Measurements from ENCODE around the gene LRRC74B.
"Not testable (repeated sequence)": the region's sequence is repeated elsewhere in the genome, so short reads cannot be mapped to it uniquely, and the experiment has no call there.

Gene LRRC74B

GRCh38 chr22:21087119-21087518 is 41.4 kb downstream of the LRRC74B start:
- Histone ChIP-seq H4K20me1 (ENCODE audit: low read depth, low read length) (no peaks in the 10 kb centered on the region), H3F3A (ENCODE audit: insufficient read depth) (no peaks in the 10 kb centered on the region), H2AFZ (ENCODE audit: low read depth, low read length, severe bottlenecking) (no peak overlapping the region), H3K27ac (ENCODE audit: low read depth, low read length) (no peak overlapping the region), H3K4me3 (ENCODE audit: insufficient read depth, low read length, poor library complexity, severe bottlenecking) (no peak overlapping the region), H3K9ac (ENCODE audit: low read length) (no peak overlapping the region), H3K27me3 (ENCODE audit: low read length) (no peaks in the 10 kb centered on the region), H3K9me3 (ENCODE audit: insufficient read depth, low read length) (no peaks in the 10 kb centered on the region), H3K9me2 (replicated peaks; ENCODE audit: insufficient read depth, low read length) (no peaks in the 10 kb centered on the region), H3K4me2 (ENCODE audit: low read depth, low read length, poor library complexity, severe bottlenecking) (no peak overlapping the region), H3K79me2 (ENCODE audit: insufficient read depth, low read length) (no peaks in the 10 kb centered on the region), H3K36me3 (ENCODE audit: low read length) (no peaks in the 10 kb centered on the region)
- TF ChIP-seq EZH2phosphoT487 (conservative IDR thresholded peaks at IDR 0.05; ENCODE audit: low read length) (no peak), CTCF (IDR thresholded peaks at IDR 0.05; ENCODE audit: insufficient read depth, low read length, poor library complexity, severe bottlenecking) (no peak)

- not testable (repeated sequence) for H3K4me3 ChIP-seq (ENCODE audit: insufficient read depth, low read length, poor library complexity, severe bottlenecking); H3K36me3 ChIP-seq (ENCODE audit: low read length); H3K79me2 ChIP-seq (ENCODE audit: insufficient read depth, low read length); H3F3A ChIP-seq (ENCODE audit: insufficient read depth); H3K9me2 ChIP-seq (replicated peaks; ENCODE audit: insufficient read depth, low read length); H3K27me3 ChIP-seq (ENCODE audit: low read length); H3K27ac ChIP-seq (ENCODE audit: low read depth, low read length); H3K4me2 ChIP-seq (ENCODE audit: low read depth, low read length, poor library complexity, severe bottlenecking); H3K9ac ChIP-seq (ENCODE audit: low read length); H2AFZ ChIP-seq (ENCODE audit: low read depth, low read length, severe bottlenecking); H4K20me1 ChIP-seq (ENCODE audit: low read depth, low read length); H3K9me3 ChIP-seq (ENCODE audit: insufficient read depth, low read length)
Measured at GRCh38 chr22:21087926-21088325, 42.2 kb downstream of the LRRC74B start.

- H3F3A ChIP-seq (ENCODE audit: insufficient read depth); H3K4me2 ChIP-seq (ENCODE audit: low read depth, low read length, poor library complexity, severe bottlenecking); H3K9ac ChIP-seq (ENCODE audit: low read length); H4K20me1 ChIP-seq (ENCODE audit: low read depth, low read length); H3K9me3 ChIP-seq (ENCODE audit: insufficient read depth, low read length); H3K9me2 ChIP-seq (replicated peaks; ENCODE audit: insufficient read depth, low read length); H3K4me3 ChIP-seq (ENCODE audit: insufficient read depth, low read length, poor library complexity, severe bottlenecking); H3K27me3 ChIP-seq (ENCODE audit: low read length); H3K36me3 ChIP-seq (ENCODE audit: low read length); H2AFZ ChIP-seq (ENCODE audit: low read depth, low read length, severe bottlenecking); H3K79me2 ChIP-seq (ENCODE audit: insufficient read depth, low read length); H3K27ac ChIP-seq (ENCODE audit: low read depth, low read length): not testable (repeated sequence)
Measured at GRCh38 chr22:21091220-21091619, 45.5 kb downstream of the LRRC74B start.

GRCh38 chr22:21092797-21093554 is 47.2 kb downstream of the LRRC74B start:
- H3K27ac ChIP-seq (ENCODE audit: low read depth, low read length): no peak overlapping the region
- no peaks in the 10 kb centered on the region for H3K9me2 ChIP-seq (replicated peaks; ENCODE audit: insufficient read depth, low read length)
- no peaks in the 10 kb centered on the region for H4K20me1 ChIP-seq (ENCODE audit: low read depth, low read length)
- H3K79me2 ChIP-seq (ENCODE audit: insufficient read depth, low read length): no peaks in the 10 kb centered on the region
- H3K27me3 ChIP-seq (ENCODE audit: low read length): no peaks in the 10 kb centered on the region
- no peak overlapping the region for H3K4me3 ChIP-seq (ENCODE audit: insufficient read depth, low read length, poor library complexity, severe bottlenecking)
- TF ChIP-seq EZH2phosphoT487 (conservative IDR thresholded peaks at IDR 0.05; ENCODE audit: low read length): no peak
- TF ChIP-seq CTCF (IDR thresholded peaks at IDR 0.05; ENCODE audit: insufficient read depth, low read length, poor library complexity, severe bottlenecking): no peak
- no peak overlapping the region for H3K4me2 ChIP-seq (ENCODE audit: low read depth, low read length, poor library complexity, severe bottlenecking)
- no peaks in the 10 kb centered on the region for H3K36me3 ChIP-seq (ENCODE audit: low read length)
- no peaks in the 10 kb centered on the region for H3F3A ChIP-seq (ENCODE audit: insufficient read depth)
- H3K9ac ChIP-seq (ENCODE audit: low read length): no peak overlapping the region
- H2AFZ ChIP-seq (ENCODE audit: low read depth, low read length, severe bottlenecking): no peak overlapping the region
- H3K9me3 ChIP-seq (ENCODE audit: insufficient read depth, low read length): no peaks in the 10 kb centered on the region

- not testable (repeated sequence) for H3K36me3 ChIP-seq (ENCODE audit: low read length); H3K9me2 ChIP-seq (replicated peaks; ENCODE audit: insufficient read depth, low read length); H4K20me1 ChIP-seq (ENCODE audit: low read depth, low read length); H3K79me2 ChIP-seq (ENCODE audit: insufficient read depth, low read length); H3K9ac ChIP-seq (ENCODE audit: low read length); H3K27ac ChIP-seq (ENCODE audit: low read depth, low read length); H3K4me2 ChIP-seq (ENCODE audit: low read depth, low read length, poor library complexity, severe bottlenecking); H2AFZ ChIP-seq (ENCODE audit: low read depth, low read length, severe bottlenecking); H3K27me3 ChIP-seq (ENCODE audit: low read length); H3K4me3 ChIP-seq (ENCODE audit: insufficient read depth, low read length, poor library complexity, severe bottlenecking); H3K9me3 ChIP-seq (ENCODE audit: insufficient read depth, low read length); H3F3A ChIP-seq (ENCODE audit: insufficient read depth)
Measured at GRCh38 chr22:21093555-21094137, 47.9 kb downstream of the LRRC74B start.
